Activated CD4-positive, alpha-beta T cell treated with anti-CD3 and anti-CD28 coated beads, Interleukin-2, amount 10 ng/mL, durations not matched to agents 24 days and 14 days (primary cell): ENCODE results near the gene CSPG4. TPM values are rescaled to one million over a fixed set of nuclear protein-coding genes. Genes with fewer than 3 reads are reported as not detected.
A peak's percentile ranks its signal among the peaks of the same experiment; 100 is the strongest.
"Not testable (repeated sequence)": the region's sequence is repeated elsewhere in the genome, so short reads cannot be mapped to it uniquely, and the experiment has no call there.

Experiments used
- DNase-seq: peaks from one replicate; pipeline ENCODE4 v3.0.0; 2022
- H3K27ac Mint-ChIP-seq: one replicate; pipeline ENCODE4 v1.8.0; 2022; ENCODE audit warnings: mild to moderate bottlenecking, mixed read lengths
- H3K27me3 Mint-ChIP-seq: one replicate; pipeline ENCODE4 v1.8.0; 2022; ENCODE audit warnings: mixed read lengths
- H3K36me3 Mint-ChIP-seq: one replicate; pipeline ENCODE4 v1.8.0; 2022; ENCODE audit warnings: low read depth, mild to moderate bottlenecking, mixed read lengths
- H3K4me1 Mint-ChIP-seq: one replicate; pipeline ENCODE4 v1.8.0; 2021; ENCODE audit warnings: mixed read lengths
- H3K4me3 Mint-ChIP-seq: one replicate; pipeline ENCODE4 v1.8.0; 2022; ENCODE audit warnings: mild to moderate bottlenecking, moderate library complexity, mixed read lengths
- H3K9me3 Mint-ChIP-seq: one replicate; pipeline ENCODE4 v1.8.0; 2021; ENCODE audit warnings: mixed read lengths
- intact Hi-C: fragments of 100-400 bp; cut with micrococcal nuclease; formaldehyde crosslinking; loops from one replicate; pipeline ENCODE4 v1.15.1; 2023
- total RNA-seq: library from RNA; stranded (reverse); gene quantifications from 2 replicates; pipeline ENCODE4 v1.2.3, GENCODE V29; 2022

CSPG4 gene
- total RNA-seq, 1 donor from 2014 or later: not detected

- H3K4me3 Mint-ChIP-seq: no peak overlapping the region
- no peaks in the 10 kb centered on the region for H3K27me3 Mint-ChIP-seq
- H3K36me3 Mint-ChIP-seq: no peaks in the 10 kb centered on the region
- no peaks in the 10 kb centered on the region for H3K4me1 Mint-ChIP-seq
- intact Hi-C loops: no loop called here
- no peak for DNase-seq
- H3K27ac Mint-ChIP-seq: no peak overlapping the region
- no peaks in the 10 kb centered on the region for H3K9me3 Mint-ChIP-seq
These were observed 27.5 kb downstream of the CSPG4 start for GRCh38 chr15:75685195-75685594.

DNA sequence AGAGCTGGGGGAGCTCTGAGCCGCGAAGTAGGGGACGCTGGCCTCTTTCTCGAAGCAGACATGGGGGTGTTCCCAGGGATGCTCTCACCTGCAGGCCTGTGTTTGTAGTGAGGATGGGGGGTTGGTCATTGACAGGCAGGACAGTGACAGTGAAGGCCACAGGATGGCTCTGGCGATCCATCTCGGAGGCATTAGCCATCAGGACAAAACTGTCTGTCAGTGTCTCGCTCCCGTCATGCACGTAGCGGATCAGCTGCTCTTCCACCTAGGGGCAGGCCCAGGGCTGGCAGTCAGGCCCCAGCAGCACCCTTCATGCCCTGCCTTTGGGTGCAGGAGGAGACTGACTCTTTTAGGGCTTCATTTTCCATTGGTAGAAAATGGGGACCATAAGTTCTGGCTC is 28.0 kb downstream of the CSPG4 start:
- Mint-ChIP-seq H3K4me1 (no peaks in the 10 kb centered on the region), H3K9me3 (no peaks in the 10 kb centered on the region), H3K36me3 (no peaks in the 10 kb centered on the region), H3K4me3 (no peak overlapping the region), H3K27me3 (no peaks in the 10 kb centered on the region), H3K27ac (no peak overlapping the region)
- intact Hi-C loops: no loop called here
- DNase-seq: no peak

GRCh38 chr15:75683646-75684312 is 28.9 kb downstream of the CSPG4 start:
- intact Hi-C loops: loop anchor here (1.0 kb wide), 1 partner anchor 315 kb away; the partner anchor contains the start of gene MAN2C1
- H3K4me1 Mint-ChIP-seq, H3K36me3 Mint-ChIP-seq, H3K4me3 Mint-ChIP-seq, H3K9me3 Mint-ChIP-seq, H3K27ac Mint-ChIP-seq, H3K27me3 Mint-ChIP-seq: not testable (repeated sequence)
- DNase-seq: peak; percentile 91

- Mint-ChIP-seq H3K4me3 (no peak overlapping the region), H3K27ac (no peak overlapping the region), H3K9me3 (no peaks in the 10 kb centered on the region), H3K27me3 (no peaks in the 10 kb centered on the region), H3K4me1 (no peaks in the 10 kb centered on the region), H3K36me3 (no peaks in the 10 kb centered on the region)
- intact Hi-C loops: loop anchor here (1.0 kb wide), 1 partner anchor 314 kb away; the partner anchor contains the start of gene MAN2C1
- no peak for DNase-seq
These were observed 30.2 kb downstream of the CSPG4 start for GRCh38 chr15:75682181-75683135.

DNA sequence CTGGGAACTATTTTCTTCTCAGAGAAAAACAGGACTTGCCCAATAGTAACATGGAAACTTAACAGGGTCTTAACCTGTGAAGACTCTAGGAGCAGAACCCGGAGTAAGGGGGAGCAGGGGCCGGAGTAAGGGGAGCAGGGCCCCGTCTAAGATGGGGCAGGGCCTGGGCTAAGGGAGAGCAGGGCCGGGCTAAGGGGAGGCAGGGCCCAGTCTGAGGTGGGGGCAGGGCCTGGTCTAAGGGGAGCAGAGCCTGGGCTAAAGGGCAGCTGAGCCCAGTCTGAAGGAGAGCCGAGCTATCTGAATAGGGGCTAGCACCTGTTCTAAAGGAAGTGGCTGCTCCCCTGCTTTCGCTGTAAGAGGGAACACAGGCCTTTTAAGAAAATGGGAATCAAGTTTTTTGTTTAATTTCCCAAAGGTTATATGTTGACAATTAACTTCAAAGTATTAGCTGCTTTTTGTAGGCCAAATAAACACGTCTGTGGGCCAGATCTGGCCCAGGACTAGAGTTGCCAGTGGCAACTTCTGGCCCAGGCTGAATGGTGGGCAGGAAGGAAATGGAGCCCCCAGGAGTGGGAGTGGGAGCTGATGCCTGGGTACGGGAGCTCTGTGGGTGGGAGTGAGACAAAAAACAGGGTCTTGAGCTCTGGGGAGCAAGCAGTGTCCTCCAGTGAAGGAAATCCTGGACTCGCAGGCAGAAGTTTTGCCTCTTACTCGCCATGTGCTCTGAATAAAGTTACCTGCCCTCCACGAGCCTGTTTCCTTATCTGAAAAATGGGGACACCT is 32.5 kb downstream of the CSPG4 start:
- H3K27ac Mint-ChIP-seq: no peak overlapping the region
- H3K36me3 Mint-ChIP-seq: no peaks in the 10 kb centered on the region
- no peaks in the 10 kb centered on the region for H3K4me1 Mint-ChIP-seq
- no peaks in the 10 kb centered on the region for H3K27me3 Mint-ChIP-seq
- no peak for DNase-seq
- no peak overlapping the region for H3K4me3 Mint-ChIP-seq
- H3K9me3 Mint-ChIP-seq: no peaks in the 10 kb centered on the region
- intact Hi-C loops: no loop called here

DNA sequence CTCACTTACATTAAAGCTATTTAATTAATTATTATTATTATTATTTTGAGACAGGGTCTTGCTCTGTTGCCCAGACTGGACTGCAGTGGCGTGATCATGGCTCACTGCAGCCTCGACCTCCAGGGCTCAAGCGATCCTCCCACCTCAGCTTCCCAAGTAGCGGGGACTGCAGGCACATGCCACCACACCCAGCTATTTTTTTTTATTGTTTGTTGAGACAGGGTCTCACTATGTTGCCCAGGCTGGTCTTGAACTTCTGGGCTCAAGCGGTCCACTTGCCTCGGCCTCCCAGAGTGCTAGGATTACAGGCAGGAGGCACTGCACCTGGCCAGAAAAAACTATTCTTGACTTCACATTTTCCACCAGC is 34.3 kb downstream of the CSPG4 start:
- H3K4me1 Mint-ChIP-seq, H3K36me3 Mint-ChIP-seq, H3K9me3 Mint-ChIP-seq, H3K27ac Mint-ChIP-seq, H3K27me3 Mint-ChIP-seq, H3K4me3 Mint-ChIP-seq, intact Hi-C loops, DNase-seq: not testable (repeated sequence)

- Mint-ChIP-seq H3K4me1 (no peaks in the 10 kb centered on the region), H3K27me3 (no peaks in the 10 kb centered on the region), H3K27ac (no peak overlapping the region), H3K4me3 (no peak overlapping the region), H3K9me3 (no peaks in the 10 kb centered on the region), H3K36me3 (no peaks in the 10 kb centered on the region)
- DNase-seq: no peak
- intact Hi-C loops: no loop called here
These were observed 35.0 kb downstream of the CSPG4 start for GRCh38 chr15:75677465-75678323.

- Mint-ChIP-seq H3K4me3 (no peak overlapping the region), H3K27ac (no peak overlapping the region), H3K4me1 (no peaks in the 10 kb centered on the region), H3K36me3 (no peaks in the 10 kb centered on the region), H3K9me3 (no peaks in the 10 kb centered on the region), H3K27me3 (no peaks in the 10 kb centered on the region)
- intact Hi-C loops: no loop called here
- no peak for DNase-seq
These were observed 35.8 kb downstream of the CSPG4 start for GRCh38 chr15:75676688-75677464.

DNA sequence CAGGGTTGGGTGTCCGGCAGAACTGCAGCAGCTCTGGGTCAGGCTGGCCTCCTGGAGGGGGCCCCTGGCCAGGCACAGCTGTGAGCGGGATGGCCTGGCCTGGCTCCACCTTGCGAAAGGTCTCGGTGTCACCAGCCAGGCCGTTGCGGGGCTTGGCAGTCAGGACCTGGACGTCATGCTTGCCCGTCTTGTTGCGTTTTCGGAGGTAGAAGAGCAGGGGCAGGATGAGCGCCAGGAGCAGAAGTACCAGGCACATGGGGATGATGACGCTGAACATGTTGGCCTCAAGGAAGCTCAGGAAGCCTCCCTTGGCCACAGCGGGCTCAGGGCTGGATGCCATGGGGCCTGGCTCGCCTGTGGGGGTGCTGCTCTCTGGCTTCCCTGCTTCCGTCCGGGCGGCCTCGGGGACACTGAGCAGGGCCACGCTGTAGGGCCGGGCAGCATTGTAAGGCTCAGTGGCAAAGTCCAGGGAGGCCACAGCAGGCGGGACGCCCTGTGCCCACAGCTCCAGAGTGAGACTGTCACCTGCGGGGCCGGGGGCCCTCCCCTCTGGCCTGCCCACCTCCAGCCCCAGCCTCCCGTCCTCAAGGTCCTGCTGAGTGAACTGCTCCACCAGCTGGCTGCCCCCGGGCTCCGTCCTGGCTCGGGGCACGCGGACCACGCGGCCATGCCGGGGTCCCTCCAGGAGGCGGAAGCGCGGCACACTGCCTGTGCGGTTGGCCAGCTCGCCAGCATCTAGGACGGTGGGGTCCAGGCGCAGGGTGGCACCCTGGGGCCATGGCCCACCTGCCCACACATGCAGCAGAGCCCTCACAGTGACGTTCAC is 36.9 kb downstream of the CSPG4 start:
- Mint-ChIP-seq H3K27ac (no peak overlapping the region), H3K4me3 (no peak overlapping the region)
- intact Hi-C loops: no loop called here

GRCh38 chr15:75674366-75674765 is 38.3 kb downstream of the CSPG4 start:
- Mint-ChIP-seq H3K9me3 (no peaks in the 10 kb centered on the region), H3K4me1 (no peaks in the 10 kb centered on the region), H3K27me3 (no peaks in the 10 kb centered on the region), H3K36me3 (no peaks in the 10 kb centered on the region), H3K27ac (no peak overlapping the region), H3K4me3 (no peak overlapping the region)
- intact Hi-C loops: no loop called here
- no peak for DNase-seq

More for the DNA sequence above, 36.9 kb downstream of the CSPG4 start:
- Mint-ChIP-seq H3K4me1 (no peaks in the 10 kb centered on the region), H3K27me3 (no peaks in the 10 kb centered on the region), H3K9me3 (no peaks in the 10 kb centered on the region), H3K36me3 (no peaks in the 10 kb centered on the region)
- DNase-seq: no peak

DNA sequence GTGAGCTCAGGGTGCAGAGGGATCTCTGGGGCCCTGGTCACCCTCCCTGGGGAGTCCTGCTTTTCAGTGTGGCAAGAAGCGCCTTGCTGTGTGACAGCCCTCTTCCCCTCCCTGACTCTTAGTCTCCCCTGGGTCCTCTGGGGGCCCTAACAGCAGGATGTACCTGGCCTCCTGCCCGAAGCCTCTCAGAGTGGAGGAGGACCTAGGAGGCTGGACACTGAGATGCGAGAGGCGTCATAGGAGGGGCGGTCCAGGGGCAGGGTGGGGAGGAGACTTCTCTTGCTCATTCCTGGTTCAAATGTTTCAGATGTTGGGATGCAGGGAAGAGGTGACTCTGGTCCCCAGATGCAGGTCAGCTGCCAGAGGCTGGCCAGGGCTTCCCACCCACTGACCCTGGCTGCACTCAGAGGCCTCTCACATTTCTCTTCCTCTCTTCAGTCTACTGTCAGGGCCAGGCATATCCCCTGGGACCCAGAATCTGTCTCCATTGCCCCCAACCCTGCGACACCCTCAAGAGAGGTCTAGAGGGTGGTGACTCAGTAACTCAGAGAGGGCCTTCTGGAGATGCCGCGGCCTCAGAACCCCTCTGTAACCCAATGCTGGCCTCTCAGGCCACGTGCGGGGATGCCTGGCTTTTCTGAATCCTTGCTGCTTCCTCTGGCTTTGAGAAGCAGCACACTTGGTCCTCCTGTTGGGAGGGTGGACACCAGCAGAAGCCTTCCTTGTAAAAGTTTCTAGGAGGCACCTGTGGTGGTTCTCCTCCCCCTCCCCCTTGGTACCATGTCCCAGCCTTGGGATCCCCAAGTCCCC is 39.0 kb downstream of the CSPG4 start:
- no peaks in the 10 kb centered on the region for H3K27me3 Mint-ChIP-seq
- no peaks in the 10 kb centered on the region for H3K4me1 Mint-ChIP-seq
- no peaks in the 10 kb centered on the region for H3K9me3 Mint-ChIP-seq
- no peaks in the 10 kb centered on the region for H3K36me3 Mint-ChIP-seq
- H3K4me3 Mint-ChIP-seq: no peak overlapping the region
- DNase-seq: no peak
- intact Hi-C loops: no loop called here
- no peak overlapping the region for H3K27ac Mint-ChIP-seq
